Measurements from ENCODE around the gene RB1.

- TF ChIP-seq CTCF (conservative IDR thresholded peaks at IDR 0.05; ENCODE audit: low read depth in 2 of 2) (no peak), EZH2 (IDR thresholded peaks at IDR 0.05; ENCODE audit: low read depth, unreplicated experiment) (no peak), CREB1 (CRISPR knock-in tag; IDR thresholded peaks at IDR 0.05; ENCODE audit: low read depth) (no peak), STAT1 (IDR thresholded peaks at IDR 0.05; ENCODE audit: unreplicated experiment) (no peak), REST (IDR thresholded peaks at IDR 0.05; ENCODE audit: unreplicated experiment) (no peak)
Measured at GRCh38 chr13:48494874-48495273, 191.3 kb downstream of the RB1 start.

Data from GM23338 (cell line).